ENCODE measurements around the gene PRKCB.

PRKCB gene

DNA sequence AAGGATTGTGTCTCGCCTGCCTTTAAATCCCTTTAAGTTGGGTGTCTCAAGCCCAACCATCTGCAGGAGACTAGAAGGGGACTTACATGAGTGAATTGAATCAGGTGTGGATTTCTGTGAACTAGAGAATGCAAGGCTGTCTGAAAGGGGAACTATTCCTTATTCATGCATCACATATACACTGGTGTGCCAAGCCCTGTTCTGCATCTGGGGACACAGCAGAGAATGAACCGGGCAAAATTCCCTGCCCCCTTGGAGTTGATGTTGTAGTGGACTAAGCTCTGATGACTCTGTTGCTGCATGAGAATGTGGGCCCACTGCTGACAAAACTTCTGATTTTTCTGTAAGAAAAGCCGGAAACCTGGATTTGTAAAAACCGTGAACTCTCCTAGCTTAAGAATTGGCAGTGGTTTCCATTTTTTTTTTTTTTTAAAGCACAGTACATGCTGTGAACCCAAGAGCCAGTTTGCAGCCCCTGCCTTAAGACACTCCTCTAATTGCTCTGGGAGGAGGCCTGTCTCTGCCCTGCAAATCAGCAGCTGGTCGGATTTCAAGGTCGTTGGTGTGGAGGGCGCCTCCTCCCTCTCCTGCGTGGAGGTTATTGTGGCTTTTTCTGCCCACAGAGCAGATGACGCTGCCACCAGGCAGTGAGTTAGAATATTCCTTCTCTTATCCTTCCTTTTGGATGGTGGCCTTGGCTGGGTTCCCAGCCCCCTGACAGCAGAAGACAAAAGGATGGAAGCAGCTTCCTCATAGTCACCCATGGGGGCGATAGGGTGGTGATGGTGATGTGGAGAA is 131.0 kb downstream of the PRKCB start:
- no peak for DNase-seq (ENCODE audit: low read depth in 2 of 2)

GRCh38 chr16:23967775-23968174 is 132.0 kb downstream of the PRKCB start:
- no peak for DNase-seq (ENCODE audit: low read depth in 2 of 2)

GRCh38 chr16:23968176-23968575 is 132.4 kb downstream of the PRKCB start:
- DNase-seq (ENCODE audit: low read depth in 2 of 2): no peak

DNA sequence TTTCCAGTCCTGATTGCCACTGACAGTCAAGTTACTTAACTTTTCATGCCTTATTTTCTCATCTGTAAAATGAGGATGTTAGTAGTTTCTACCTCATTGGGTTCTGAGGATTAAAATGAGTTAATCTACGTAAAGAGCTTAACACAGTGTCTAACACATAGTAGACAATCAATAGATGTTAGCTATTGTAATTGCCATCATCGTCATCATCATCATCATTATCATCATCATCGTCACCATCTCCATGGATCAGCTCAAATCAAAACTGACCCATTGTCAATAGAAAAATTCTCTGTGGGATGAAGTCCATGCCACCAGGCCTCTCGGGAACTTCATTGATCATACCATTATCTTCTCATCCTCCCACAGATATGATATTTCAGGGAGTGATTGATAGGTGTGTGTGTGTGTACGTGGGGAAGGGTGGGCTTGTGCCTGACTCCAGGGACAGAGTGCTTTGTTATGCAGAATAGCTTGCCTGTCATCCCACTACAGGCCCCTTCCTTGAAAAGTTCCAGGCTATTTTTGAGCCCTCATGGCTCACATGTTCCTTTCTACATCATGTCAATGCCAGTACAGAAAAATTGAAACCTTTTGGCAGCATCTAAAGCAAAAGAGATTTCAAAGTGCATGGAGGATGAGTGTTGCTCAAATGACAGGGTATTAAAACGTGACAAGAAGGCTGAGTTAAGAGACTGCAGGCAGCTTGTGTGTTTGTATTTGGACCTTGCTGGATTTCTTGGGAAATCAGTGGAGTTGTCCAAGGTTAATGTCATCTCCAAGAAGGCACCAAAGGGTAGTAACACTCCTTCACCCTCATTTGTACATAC is 133.9 kb downstream of the PRKCB start:
- no peak for DNase-seq (ENCODE audit: low read depth in 2 of 2)

GRCh38 chr16:23974223-23974622 is 138.4 kb downstream of the PRKCB start:
- no peak for DNase-seq (ENCODE audit: low read depth in 2 of 2)

DNA sequence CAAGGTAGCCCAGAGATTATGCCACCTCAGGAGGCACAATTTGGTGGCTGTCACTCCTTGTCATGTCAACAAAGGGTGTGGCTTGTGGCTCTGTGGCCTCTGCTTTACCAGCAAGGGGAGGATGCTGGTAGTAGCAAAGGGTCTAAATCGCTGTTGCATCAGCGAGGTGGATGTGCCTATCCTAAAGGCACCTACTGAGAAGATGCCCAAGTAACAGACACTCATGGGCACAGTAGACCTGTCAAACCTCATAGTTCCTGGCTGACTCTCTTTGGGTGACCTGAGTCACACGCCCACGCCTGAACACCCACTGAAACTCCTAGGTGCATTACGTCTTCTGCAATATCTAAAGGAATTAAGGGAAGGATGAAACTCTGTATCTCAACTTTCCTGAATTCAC is 139.5 kb downstream of the PRKCB start:
- no peak for DNase-seq (ENCODE audit: low read depth in 2 of 2)

DNA sequence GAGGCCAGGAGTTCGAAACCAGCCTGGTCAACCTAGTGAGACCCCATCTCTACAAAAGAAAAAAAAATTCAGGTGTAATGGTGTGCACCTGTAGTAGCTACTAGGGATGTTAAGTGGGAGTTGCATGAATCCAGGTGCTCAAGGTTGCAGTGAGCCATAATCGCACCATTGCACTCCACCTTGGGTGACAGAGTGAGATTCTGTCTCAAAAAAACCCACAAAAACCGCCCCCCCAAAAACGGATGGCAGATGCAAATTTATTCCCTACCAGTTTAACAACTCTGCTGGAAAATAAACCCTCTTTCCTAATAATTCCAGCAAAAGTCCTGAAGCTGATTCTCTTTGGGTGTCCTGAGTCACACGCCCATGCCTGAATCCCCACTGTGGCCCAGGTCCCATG is 140.3 kb downstream of the PRKCB start:
- no peak for DNase-seq (ENCODE audit: low read depth in 2 of 2)

- DNase-seq (ENCODE audit: low read depth in 2 of 2): no peak
Measured at GRCh38 chr16:23976524-23976923, 140.7 kb downstream of the PRKCB start.

DNA sequence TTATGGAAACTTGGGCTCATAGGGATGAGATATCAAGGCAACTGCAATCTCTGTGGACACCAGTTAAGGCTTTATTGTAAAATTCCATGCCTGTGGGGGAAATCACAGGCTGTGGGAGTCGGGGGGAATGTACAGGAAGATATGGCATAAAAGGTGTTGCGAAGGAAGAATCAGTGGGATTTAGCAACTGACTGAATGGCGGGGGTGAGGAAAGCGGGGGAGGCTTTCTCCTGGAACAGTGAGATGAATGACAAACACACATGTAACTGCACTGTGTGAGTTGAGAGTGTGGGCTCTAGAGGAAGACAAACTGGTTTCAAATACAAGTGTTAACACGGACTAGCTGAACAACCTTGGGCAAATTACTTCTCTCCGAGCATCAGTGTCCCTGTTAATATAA is 143.7 kb downstream of the PRKCB start:
- no peak for DNase-seq (ENCODE audit: low read depth in 2 of 2)

- DNase-seq (ENCODE audit: low read depth in 2 of 2): no peak
Measured at GRCh38 chr16:23979982-23980381, 144.2 kb downstream of the PRKCB start.

GRCh38 chr16:23981429-23982399 is 145.9 kb downstream of the PRKCB start:
- DNase-seq (ENCODE audit: low read depth in 2 of 2): no peak

- DNase-seq (ENCODE audit: low read depth in 2 of 2): no peak
Measured at GRCh38 chr16:23986455-23986854, 150.7 kb downstream of the PRKCB start.

GRCh38 chr16:23987443-23987842 is 151.7 kb downstream of the PRKCB start:
- DNase-seq (ENCODE audit: low read depth in 2 of 2): no peak

DNA sequence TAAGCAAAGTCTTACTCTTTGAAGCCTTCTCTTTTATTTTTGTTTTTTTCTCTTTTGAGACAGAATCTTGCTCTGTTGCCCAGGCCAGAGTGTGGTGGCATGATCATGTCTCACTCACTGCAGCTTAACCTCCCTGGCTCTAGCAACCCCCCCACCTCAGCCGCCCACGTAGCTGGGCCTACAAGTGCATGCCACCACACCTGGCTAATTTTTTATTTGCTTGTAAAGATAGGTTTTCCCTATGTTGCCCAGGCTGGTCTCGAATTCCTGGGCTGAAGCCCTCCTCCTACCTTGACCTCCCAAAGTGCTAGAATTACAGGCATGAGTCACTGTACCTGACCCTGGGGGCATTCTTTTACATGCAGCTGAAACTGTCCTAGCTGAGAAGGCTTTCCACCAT is 154.7 kb downstream of the PRKCB start:
- DNase-seq (ENCODE audit: low read depth in 2 of 2): no peak

GRCh38 chr16:23991066-23991465 is 155.3 kb downstream of the PRKCB start:
- DNase-seq (ENCODE audit: low read depth in 2 of 2): no peak

GRCh38 chr16:23994615-23995014 is 158.8 kb downstream of the PRKCB start:
- no peak for DNase-seq (ENCODE audit: low read depth in 2 of 2)

DNA sequence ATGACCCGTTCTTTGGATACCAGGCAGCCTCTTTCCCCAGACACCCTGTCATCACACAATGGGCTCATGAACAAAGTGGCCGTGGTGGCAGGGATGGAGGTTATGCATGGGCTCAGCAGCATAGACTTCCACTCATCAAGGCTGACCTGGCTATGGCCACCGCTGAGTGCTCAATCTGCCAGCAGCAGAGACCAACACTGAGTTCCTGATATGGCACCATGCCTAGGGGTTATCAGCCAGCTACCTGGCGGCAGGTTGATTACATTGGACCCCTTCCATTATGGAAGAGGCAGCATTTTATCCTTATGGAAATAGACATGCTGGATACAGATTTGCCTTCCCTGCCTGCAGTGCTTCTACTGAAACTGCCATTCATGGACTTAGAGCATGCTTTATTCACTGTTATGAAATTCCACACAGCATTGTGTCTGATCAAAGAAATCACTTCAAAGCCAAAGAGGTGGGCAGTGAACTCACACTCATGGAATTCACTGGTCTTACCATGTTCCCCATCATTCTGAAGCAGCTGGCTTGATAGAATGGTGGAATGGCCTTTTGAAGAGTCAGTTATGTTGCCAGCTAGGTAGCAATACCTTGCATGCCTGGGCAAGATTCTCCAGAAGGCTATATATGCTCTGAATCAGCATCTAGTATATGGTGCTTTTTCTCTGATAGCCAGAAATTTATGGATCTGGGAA is 160.6 kb downstream of the PRKCB start:
- DNase-seq (ENCODE audit: low read depth in 2 of 2): no peak

- no peak for DNase-seq (ENCODE audit: low read depth in 2 of 2)
Measured at GRCh38 chr16:23998771-23999170, 163.0 kb downstream of the PRKCB start.

DNA sequence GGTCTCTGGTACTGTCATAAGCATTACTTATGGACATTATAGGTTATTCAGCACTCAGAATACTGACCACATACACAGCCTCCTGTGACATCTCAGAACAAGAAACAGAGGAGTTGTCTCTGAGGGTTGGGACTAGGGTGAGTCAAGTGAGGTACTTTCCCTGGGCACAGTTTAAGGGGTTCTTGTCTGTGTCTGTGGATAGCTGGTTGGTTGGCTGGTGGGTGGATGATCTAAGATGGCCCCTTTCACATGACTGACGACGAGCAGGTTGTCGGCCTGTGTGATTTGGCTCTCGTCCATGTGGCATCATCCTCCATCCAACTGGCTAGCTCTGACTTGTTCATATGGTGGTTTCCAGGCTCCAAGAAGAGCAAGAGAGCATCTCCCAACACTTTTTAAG is 163.9 kb downstream of the PRKCB start:
- no peak for DNase-seq (ENCODE audit: low read depth in 2 of 2)

DNA sequence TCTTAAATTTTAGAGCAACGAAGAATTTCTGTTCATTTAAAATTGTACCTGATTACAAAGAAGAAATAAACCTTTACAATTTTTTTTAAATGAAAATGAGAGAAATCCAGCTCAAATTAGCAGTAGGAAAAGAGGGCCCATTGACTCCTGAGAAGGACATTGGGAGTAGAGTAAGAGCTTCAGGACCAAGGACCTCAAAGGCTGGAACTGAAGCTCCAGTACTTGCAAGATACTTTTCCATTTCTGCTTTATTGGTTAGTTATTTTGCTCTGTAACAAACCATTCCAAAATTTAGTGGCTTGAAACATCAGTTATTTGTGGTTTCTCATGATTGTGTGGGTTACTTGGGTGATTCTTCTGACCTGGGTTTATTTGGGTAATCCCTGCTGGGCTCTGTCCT is 165.9 kb downstream of the PRKCB start:
- DNase-seq (ENCODE audit: low read depth in 2 of 2): no peak

- no peak for DNase-seq (ENCODE audit: low read depth in 2 of 2)
Measured at GRCh38 chr16:24002619-24003018, 166.8 kb downstream of the PRKCB start.
